ENCODE results near the gene PSMB5.

PSMB5 gene

DNA sequence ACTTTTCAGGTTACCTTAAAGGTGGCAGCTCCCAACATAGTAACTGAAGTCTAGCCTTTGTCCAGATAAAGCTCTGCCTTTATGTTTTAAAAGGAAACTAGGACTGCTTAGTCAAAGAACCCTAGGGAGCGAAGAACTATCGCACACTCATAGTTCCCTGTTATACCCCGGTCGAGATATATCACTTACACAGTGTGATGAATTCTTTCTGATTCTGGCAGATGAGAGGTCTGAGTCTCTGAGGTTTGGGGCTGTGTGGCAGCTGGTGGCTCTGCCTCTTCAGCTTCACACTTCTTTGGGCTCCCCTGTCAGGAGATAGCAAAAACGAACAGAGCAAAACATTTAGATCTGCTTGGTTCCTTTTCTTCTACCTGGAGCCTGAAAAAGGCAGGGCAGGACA, 43.3 kb upstream of the PSMB5 start:
- Histone ChIP-seq H3K23ac (ENCODE audit: low read depth, low read length, poor library complexity) (no peak overlapping the region), H3K36me3 (replicated peaks in 1 of 2; ENCODE audit: control insufficient read depth in 2 of 2, insufficient read depth in 2 of 2, low read length in 2 of 2) (peaks cover 44 to 93% of the 10 kb centered on the region in 2 donors), H2AFZ (ENCODE audit: low read length) (no peak overlapping the region), H3K4ac (ENCODE audit: low read length) (no peak overlapping the region), H3K9ac (ENCODE audit: low read depth, low read length, poor library complexity) (no peak overlapping the region), H3K9me3 (replicated peaks in 1 of 2; ENCODE audit: control insufficient read depth in 2 of 2, insufficient read depth in 1 of 2, low read depth in 1 of 2, low read length in 2 of 2) (no peaks in the 10 kb centered on the region), H3K4me1 (ENCODE audit: control insufficient read depth in 2 of 2, insufficient read depth in 1 of 2, low read depth in 1 of 2, low read length in 2 of 2) (peaks cover 0 to 3% of the 10 kb centered on the region in 2 donors), H3K79me1 (ENCODE audit: low read depth, low read length) (no peaks in the 10 kb centered on the region), H2BK15ac (ENCODE audit: low read length) (no peak overlapping the region), H2BK12ac (ENCODE audit: low read length) (no peak overlapping the region), H3K18ac (ENCODE audit: low read length) (no peak overlapping the region), H2BK5ac (ENCODE audit: low read length) (no peak overlapping the region), H3K4me2 (ENCODE audit: insufficient read depth, low read length, poor library complexity, severe bottlenecking) (no peak overlapping the region), H3K27me3 (ENCODE audit: control insufficient read depth in 3 of 3, insufficient read depth in 3 of 3, low read depth in 1 of 3, low read length in 3 of 3) (no peaks in the 10 kb centered on the region), H3K27ac (replicated peaks; ENCODE audit: low read length) (no peak overlapping the region), H2BK120ac (ENCODE audit: low read depth, low read length) (no peak overlapping the region), H3K14ac (ENCODE audit: low read length) (no peak overlapping the region), H3K4me3 (ENCODE audit: low read length in 2 of 2) (no peak overlapping the region), H4K91ac (ENCODE audit: low read depth, low read length, poor library complexity) (no peak overlapping the region), H2AK5ac (ENCODE audit: low read depth, low read length) (no peak overlapping the region), H4K8ac (ENCODE audit: low read depth, low read length) (no peak overlapping the region)
- no CpG with 5 or more reads among the region's 5 CpGs for WGBS, 2 donors (ENCODE audit: extremely low coverage in 2 of 2, insufficient read length in 2 of 2, insufficient replicate concordance in 1 of 2)
- no peak for DNase-seq (ENCODE audit: low spot score)

- H3K27ac ChIP-seq (replicated peaks; ENCODE audit: low read length) = no peak overlapping the region
- H3K4me2 ChIP-seq (ENCODE audit: insufficient read depth, low read length, poor library complexity, severe bottlenecking) = no peak overlapping the region
- no peaks in the 10 kb centered on the region for H3K27me3 ChIP-seq (ENCODE audit: control insufficient read depth in 3 of 3, insufficient read depth in 3 of 3, low read depth in 1 of 3, low read length in 3 of 3)
- no peak overlapping the region for H3K4me3 ChIP-seq (ENCODE audit: low read length in 2 of 2)
- no peak overlapping the region for H2AFZ ChIP-seq (ENCODE audit: low read length)
- H3K36me3 ChIP-seq (replicated peaks in 1 of 2; ENCODE audit: control insufficient read depth in 2 of 2, insufficient read depth in 2 of 2, low read length in 2 of 2) = peaks cover 46 to 91% of the 10 kb centered on the region in 2 donors
- H3K14ac ChIP-seq (ENCODE audit: low read length) = no peak overlapping the region
- H3K23ac ChIP-seq (ENCODE audit: low read depth, low read length, poor library complexity) = no peak overlapping the region
- no peak overlapping the region for H2AK5ac ChIP-seq (ENCODE audit: low read depth, low read length)
- H3K79me1 ChIP-seq (ENCODE audit: low read depth, low read length) = no peaks in the 10 kb centered on the region
- H2BK12ac ChIP-seq (ENCODE audit: low read length) = no peak overlapping the region
- WGBS, 2 donors (ENCODE audit: extremely low coverage in 2 of 2, insufficient read length in 2 of 2, insufficient replicate concordance in 1 of 2) = no CpG with 5 or more reads among the region's 5 CpGs
- no peak overlapping the region for H4K8ac ChIP-seq (ENCODE audit: low read depth, low read length)
- no peak for DNase-seq (ENCODE audit: low spot score)
- no peak overlapping the region for H3K9ac ChIP-seq (ENCODE audit: low read depth, low read length, poor library complexity)
- no peak overlapping the region for H3K18ac ChIP-seq (ENCODE audit: low read length)
- H3K4me1 ChIP-seq (ENCODE audit: control insufficient read depth in 2 of 2, insufficient read depth in 1 of 2, low read depth in 1 of 2, low read length in 2 of 2) = peaks cover 4 to 7% of the 10 kb centered on the region in 2 donors
- no peak overlapping the region for H4K91ac ChIP-seq (ENCODE audit: low read depth, low read length, poor library complexity)
- H3K9me3 ChIP-seq (replicated peaks in 1 of 2; ENCODE audit: control insufficient read depth in 2 of 2, insufficient read depth in 1 of 2, low read depth in 1 of 2, low read length in 2 of 2) = no peaks in the 10 kb centered on the region
- no peak overlapping the region for H2BK5ac ChIP-seq (ENCODE audit: low read length)
- H3K4ac ChIP-seq (ENCODE audit: low read length) = no peak overlapping the region
- H2BK15ac ChIP-seq (ENCODE audit: low read length) = no peak overlapping the region
- no peak overlapping the region for H2BK120ac ChIP-seq (ENCODE audit: low read depth, low read length)
These were observed 42.2 kb upstream of the PSMB5 start for GRCh38 chr14:23076785-23077408.

- H3K4me1 ChIP-seq (ENCODE audit: control insufficient read depth in 2 of 2, insufficient read depth in 1 of 2, low read depth in 1 of 2, low read length in 2 of 2) = peaks cover 8 to 16% of the 10 kb centered on the region in 2 donors
- H3K9ac ChIP-seq (ENCODE audit: low read depth, low read length, poor library complexity) = no peak overlapping the region
- H3K4me2 ChIP-seq (ENCODE audit: insufficient read depth, low read length, poor library complexity, severe bottlenecking) = no peak overlapping the region
- H3K4me3 ChIP-seq (ENCODE audit: low read length in 2 of 2) = no peak overlapping the region
- H2BK120ac ChIP-seq (ENCODE audit: low read depth, low read length) = no peak overlapping the region
- H3K4ac ChIP-seq (ENCODE audit: low read length) = no peak overlapping the region
- no peak overlapping the region for H3K18ac ChIP-seq (ENCODE audit: low read length)
- H3K23ac ChIP-seq (ENCODE audit: low read depth, low read length, poor library complexity) = no peak overlapping the region
- H3K27ac ChIP-seq (replicated peaks; ENCODE audit: low read length) = no peak overlapping the region
- no peak overlapping the region for H2BK5ac ChIP-seq (ENCODE audit: low read length)
- no peak overlapping the region for H2AK5ac ChIP-seq (ENCODE audit: low read depth, low read length)
- no peak overlapping the region for H2BK15ac ChIP-seq (ENCODE audit: low read length)
- no peak overlapping the region for H3K14ac ChIP-seq (ENCODE audit: low read length)
- H2AFZ ChIP-seq (ENCODE audit: low read length) = no peak overlapping the region
- H2BK12ac ChIP-seq (ENCODE audit: low read length) = no peak overlapping the region
- H3K9me3 ChIP-seq (replicated peaks in 1 of 2; ENCODE audit: control insufficient read depth in 2 of 2, insufficient read depth in 1 of 2, low read depth in 1 of 2, low read length in 2 of 2) = no peaks in the 10 kb centered on the region
- H4K91ac ChIP-seq (ENCODE audit: low read depth, low read length, poor library complexity) = no peak overlapping the region
- no CpG with 5 or more reads among the region's 1 CpG for WGBS, 2 donors (ENCODE audit: extremely low coverage in 2 of 2, insufficient read length in 2 of 2, insufficient replicate concordance in 1 of 2)
- no peaks in the 10 kb centered on the region for H3K27me3 ChIP-seq (ENCODE audit: control insufficient read depth in 3 of 3, insufficient read depth in 3 of 3, low read depth in 1 of 3, low read length in 3 of 3)
- H3K36me3 ChIP-seq (replicated peaks in 1 of 2; ENCODE audit: control insufficient read depth in 2 of 2, insufficient read depth in 2 of 2, low read length in 2 of 2) = peaks cover 37 to 72% of the 10 kb centered on the region in 2 donors
- DNase-seq (ENCODE audit: low spot score) = no peak
- no peaks in the 10 kb centered on the region for H3K79me1 ChIP-seq (ENCODE audit: low read depth, low read length)
- H4K8ac ChIP-seq (ENCODE audit: low read depth, low read length) = no peak overlapping the region
These were observed 40.2 kb upstream of the PSMB5 start for GRCh38 chr14:23074906-23075305.

DNA sequence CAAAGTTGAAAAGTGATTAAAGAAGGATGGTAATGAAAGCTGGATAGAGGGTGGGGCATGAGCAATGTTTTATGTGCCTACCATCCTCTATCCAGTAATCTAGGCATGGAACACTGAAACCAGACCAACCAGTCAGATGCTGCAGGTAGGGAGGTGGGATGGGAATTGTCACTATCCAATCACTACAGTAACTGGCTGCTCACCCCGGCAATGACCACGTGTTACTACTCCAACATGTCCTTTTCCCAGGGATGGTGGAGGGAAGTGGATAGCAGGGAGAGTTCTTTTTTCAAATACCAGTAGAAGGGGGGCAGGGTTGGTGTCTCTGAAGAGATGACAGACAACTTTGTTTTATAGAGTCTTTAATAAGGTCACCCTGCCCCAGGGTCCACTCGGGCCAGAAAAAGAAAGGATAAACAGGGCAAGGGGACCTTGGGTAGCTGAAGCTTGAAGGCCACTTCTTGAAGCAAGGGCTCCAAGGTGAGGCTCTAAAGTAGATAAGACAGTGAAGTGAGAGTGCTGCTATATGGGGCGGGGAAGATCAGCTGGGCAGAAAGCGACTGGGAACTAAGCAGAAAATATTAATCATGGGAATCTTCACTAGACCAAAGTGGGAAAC, 37.3 kb upstream of the PSMB5 start:
- Histone ChIP-seq H2BK5ac (ENCODE audit: low read length) (no peak overlapping the region), H3K9ac (ENCODE audit: low read depth, low read length, poor library complexity) (no peak overlapping the region), H3K27ac (replicated peaks; ENCODE audit: low read length) (peak overlapping the region; percentile 68), H3K23ac (ENCODE audit: low read depth, low read length, poor library complexity) (no peak overlapping the region), H3K4me1 (ENCODE audit: control insufficient read depth in 2 of 2, insufficient read depth in 1 of 2, low read depth in 1 of 2, low read length in 2 of 2) (peaks cover 21 to 25% of the 10 kb centered on the region in 2 donors), H3K36me3 (replicated peaks in 1 of 2; ENCODE audit: control insufficient read depth in 2 of 2, insufficient read depth in 2 of 2, low read length in 2 of 2) (peaks cover 40 to 70% of the 10 kb centered on the region in 2 donors), H3K9me3 (replicated peaks in 1 of 2; ENCODE audit: control insufficient read depth in 2 of 2, insufficient read depth in 1 of 2, low read depth in 1 of 2, low read length in 2 of 2) (no peaks in the 10 kb centered on the region), H3K4me3 (ENCODE audit: low read length in 2 of 2) (peak overlapping the region in 1 of 2 donors; percentile 83), H3K27me3 (ENCODE audit: control insufficient read depth in 3 of 3, insufficient read depth in 3 of 3, low read depth in 1 of 3, low read length in 3 of 3) (no peaks in the 10 kb centered on the region), H2AK5ac (ENCODE audit: low read depth, low read length) (no peak overlapping the region), H3K79me1 (ENCODE audit: low read depth, low read length) (peaks cover 5% of the 10 kb centered on the region), H3K14ac (ENCODE audit: low read length) (no peak overlapping the region), H2BK120ac (ENCODE audit: low read depth, low read length) (no peak overlapping the region), H4K91ac (ENCODE audit: low read depth, low read length, poor library complexity) (no peak overlapping the region), H4K8ac (ENCODE audit: low read depth, low read length) (no peak overlapping the region), H3K4ac (ENCODE audit: low read length) (no peak overlapping the region), H3K18ac (ENCODE audit: low read length) (no peak overlapping the region), H2BK12ac (ENCODE audit: low read length) (no peak overlapping the region), H2BK15ac (ENCODE audit: low read length) (no peak overlapping the region), H2AFZ (ENCODE audit: low read length) (no peak overlapping the region), H3K4me2 (ENCODE audit: insufficient read depth, low read length, poor library complexity, severe bottlenecking) (no peak overlapping the region)
- no peak for DNase-seq (ENCODE audit: low spot score)
- no CpG with 5 or more reads among the region's 5 CpGs for WGBS, 2 donors (ENCODE audit: extremely low coverage in 2 of 2, insufficient read length in 2 of 2, insufficient replicate concordance in 1 of 2)
